Astrocyte of the spinal cord (primary cell): ENCODE measurements around the gene GTPBP3.

ENCODE experiments used
- DNase-seq: peaks from one replicate; pipeline ENCODE4 v3.0.0; 2011; ENCODE audit warnings: low read depth, low spot score
- H3K4me3 ChIP-seq: 2 replicates; pipeline ENCODE4 v1.5.1; 2011; ENCODE audit warnings: low read depth, mild to moderate bottlenecking, low read length, moderate library complexity
- in situ Hi-C: cut with HindIII; loops from 2 replicates; pipeline ENCODE4 v1.10.0; 2017; ENCODE audit warnings: low sequenced_read_pairs
- TF ChIP-seq, protein P1 (sequence below): IDR thresholded peaks from 2 replicates; pipeline ENCODE4 v1.5.1; 2012; ENCODE audit warnings: low read depth, mild to moderate bottlenecking, low read length, inconsistent platforms

GTPBP3 gene

DNA sequence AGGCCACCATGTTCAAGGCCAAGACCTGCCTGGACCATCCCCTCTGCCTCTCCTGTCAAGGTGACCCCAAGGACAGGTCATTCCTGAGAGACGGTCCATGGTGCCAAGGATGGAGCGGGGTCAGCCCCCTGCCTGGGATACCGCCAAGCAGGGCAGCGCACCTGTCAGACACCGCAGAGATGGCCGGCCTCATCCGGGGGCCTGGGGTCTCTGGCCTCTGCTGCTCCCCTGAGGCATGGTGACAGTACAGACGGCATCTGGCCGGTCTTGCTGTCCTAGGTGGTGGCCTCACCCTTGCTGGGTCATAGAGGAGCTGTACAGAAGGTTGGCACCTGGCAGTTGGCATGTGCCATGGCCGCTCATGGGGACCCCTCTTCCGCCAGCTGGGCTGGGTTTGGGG, 16.9 kb upstream of the GTPBP3 start:
- H3K4me3 ChIP-seq: no peak overlapping the region
- no peak for DNase-seq
- in situ Hi-C loops: no loop called here
- TF ChIP-seq, protein P1, sequence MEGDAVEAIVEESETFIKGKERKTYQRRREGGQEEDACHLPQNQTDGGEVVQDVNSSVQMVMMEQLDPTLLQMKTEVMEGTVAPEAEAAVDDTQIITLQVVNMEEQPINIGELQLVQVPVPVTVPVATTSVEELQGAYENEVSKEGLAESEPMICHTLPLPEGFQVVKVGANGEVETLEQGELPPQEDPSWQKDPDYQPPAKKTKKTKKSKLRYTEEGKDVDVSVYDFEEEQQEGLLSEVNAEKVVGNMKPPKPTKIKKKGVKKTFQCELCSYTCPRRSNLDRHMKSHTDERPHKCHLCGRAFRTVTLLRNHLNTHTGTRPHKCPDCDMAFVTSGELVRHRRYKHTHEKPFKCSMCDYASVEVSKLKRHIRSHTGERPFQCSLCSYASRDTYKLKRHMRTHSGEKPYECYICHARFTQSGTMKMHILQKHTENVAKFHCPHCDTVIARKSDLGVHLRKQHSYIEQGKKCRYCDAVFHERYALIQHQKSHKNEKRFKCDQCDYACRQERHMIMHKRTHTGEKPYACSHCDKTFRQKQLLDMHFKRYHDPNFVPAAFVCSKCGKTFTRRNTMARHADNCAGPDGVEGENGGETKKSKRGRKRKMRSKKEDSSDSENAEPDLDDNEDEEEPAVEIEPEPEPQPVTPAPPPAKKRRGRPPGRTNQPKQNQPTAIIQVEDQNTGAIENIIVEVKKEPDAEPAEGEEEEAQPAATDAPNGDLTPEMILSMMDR: no peak

DNA sequence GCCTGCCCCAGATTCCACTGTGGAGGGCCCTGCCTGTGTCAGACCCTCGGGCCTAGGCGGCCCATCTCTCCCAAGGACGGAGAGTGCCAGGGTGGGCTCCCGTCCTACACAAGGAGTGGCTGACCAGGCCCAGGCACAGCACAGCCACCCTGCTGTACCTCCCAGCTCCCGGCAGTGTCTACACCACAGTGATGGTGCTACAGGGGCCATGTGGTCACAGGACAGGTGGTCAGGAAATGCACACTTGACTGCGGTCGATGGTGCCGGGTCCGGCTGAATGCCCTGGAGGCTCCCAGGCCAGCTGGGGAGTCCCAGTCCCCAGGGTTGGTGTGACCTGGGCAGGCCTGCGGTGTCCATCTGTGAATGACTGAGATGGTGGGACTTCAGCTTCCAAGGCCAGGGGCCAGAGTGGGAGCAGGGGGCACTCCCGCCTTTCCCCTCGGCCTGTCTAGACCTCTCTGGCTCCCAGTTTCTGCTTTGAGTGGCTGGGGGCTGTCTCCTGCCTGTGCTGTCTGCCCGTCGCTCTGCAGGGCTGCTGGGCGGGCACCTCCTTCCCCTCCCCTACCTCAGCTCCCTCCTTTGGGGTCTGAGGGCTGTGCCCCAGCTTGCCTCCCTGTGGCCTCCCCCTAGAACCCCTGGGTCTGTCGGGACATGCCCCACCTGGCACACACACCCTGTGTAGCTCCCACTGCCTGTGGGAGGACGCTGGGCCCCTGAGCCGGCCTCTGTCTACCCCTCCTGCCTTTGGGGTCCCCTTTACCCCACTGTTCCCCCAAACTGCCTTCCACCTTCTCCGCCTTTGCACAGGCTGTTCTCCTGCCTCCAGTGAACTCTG, 15.5 kb upstream of the GTPBP3 start:
- in situ Hi-C loops: no loop called here
- no peak overlapping the region for H3K4me3 ChIP-seq
- no peak for DNase-seq
- TF ChIP-seq, protein P1: no peak

GRCh38 chr19:17322854-17323253, 14.5 kb upstream of the GTPBP3 start:
- no peak for DNase-seq
- in situ Hi-C loops: no loop called here
- TF ChIP-seq, protein P1: no peak
- H3K4me3 ChIP-seq: no peak overlapping the region

DNA sequence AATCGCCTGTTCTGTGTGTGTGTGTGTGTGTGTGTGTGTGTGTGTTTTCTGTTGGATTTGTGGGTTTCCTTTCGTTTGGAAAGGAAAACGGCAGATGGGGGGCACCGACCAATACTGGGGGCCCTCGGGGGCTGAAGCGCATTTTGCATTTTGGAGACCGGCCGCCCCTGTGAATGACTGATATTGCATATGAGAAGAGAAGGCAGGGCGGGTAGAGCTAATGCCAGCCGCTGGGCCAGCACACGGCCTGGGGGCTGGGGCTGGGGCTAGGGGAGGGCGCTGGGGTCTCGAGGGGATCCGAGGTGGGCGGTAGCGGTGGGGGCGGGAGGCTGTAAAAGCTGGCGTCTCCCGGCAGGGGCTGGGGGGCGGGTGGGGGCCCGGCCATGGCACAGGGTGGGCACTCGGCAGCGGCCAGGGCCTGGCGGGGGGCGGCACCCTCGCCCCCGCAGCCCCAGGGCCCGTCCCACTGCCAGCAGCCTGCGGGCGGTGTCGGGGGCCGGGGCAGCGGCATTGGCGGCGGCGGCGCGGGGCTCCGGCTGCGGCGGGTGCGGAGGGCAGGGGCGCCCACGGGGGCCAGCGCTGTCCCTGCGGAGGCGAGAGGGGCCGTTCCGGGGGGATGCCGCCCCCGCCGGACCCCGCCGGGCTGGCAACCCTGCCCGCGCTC, 13.9 kb upstream of the GTPBP3 start:
- no peak for DNase-seq
- no peak overlapping the region for H3K4me3 ChIP-seq
- in situ Hi-C loops: no loop called here
- TF ChIP-seq, protein P1: no peak

GRCh38 chr19:17323964-17324332, 13.4 kb upstream of the GTPBP3 start:
- in situ Hi-C loops: no loop called here

GRCh38 chr19:17324357-17325114, 12.8 kb upstream of the GTPBP3 start:
- no peak for DNase-seq
- TF ChIP-seq, protein P1: no peak
- in situ Hi-C loops: no loop called here
- H3K4me3 ChIP-seq: no peak overlapping the region

More at GRCh38 chr19:17323964-17324332, 13.4 kb upstream of the GTPBP3 start:
- no peak for DNase-seq
- TF ChIP-seq, protein P1: no peak
- H3K4me3 ChIP-seq: no peak overlapping the region
